Psoas muscle (tissue), 8 donors: Measurements from ENCODE around the gene NAMPT. TPM values are rescaled to one million over a fixed set of nuclear protein-coding genes. Genes with fewer than 3 reads are reported as not detected.

Experiments used
- ATAC-seq, 4 donors: fragments of 200-7000 bp; cut with Tn5 transposase; one replicate each; pipeline ENCODE4 v1.9.1; 2020; ENCODE audit warnings: moderate library complexity in 3 of 4, mild to moderate bottlenecking in 2 of 4
- DNase-seq, 2 donors: peaks; one replicate each; pipeline ENCODE4 v3.0.0-alpha.2; 2020
- H3K27ac ChIP-seq: fragments of 200-600 bp; one replicate; pipeline ENCODE4 v1.8.0; 2022
- H3K27me3 ChIP-seq, 3 donors: fragments of 200-600 bp in 1 of 3; one replicate each; pipeline versions ENCODE4 v1.6.1 to v1.8.0; 2013 to 2022; ENCODE audit warnings: low read length in 2 of 3, mild to moderate bottlenecking in 2 of 3, moderate library complexity in 1 of 3; ENCODE audit not compliant: insufficient read depth in 3 of 3
- H3K36me3 ChIP-seq, 2 donors: fragments of 200-600 bp in 1 of 2; one replicate each; pipeline versions ENCODE4 v1.6.1 to v1.8.0; 2013 to 2022; ENCODE audit warnings: low read depth in 1 of 2, mild to moderate bottlenecking in 1 of 2, moderate library complexity in 1 of 2; ENCODE audit not compliant: insufficient read depth in 1 of 2
- H3K4me1 ChIP-seq: fragments of 200-600 bp; one replicate; pipeline ENCODE4 v1.8.0; 2022
- H3K4me3 ChIP-seq: fragments of 200-600 bp; one replicate; pipeline ENCODE4 v1.8.0; 2022; ENCODE audit warnings: mild to moderate bottlenecking
- H3K9me3 ChIP-seq: fragments of 200-600 bp; one replicate; pipeline ENCODE4 v1.8.0; 2022
- CTCF ChIP-seq: fragments of 200-600 bp; IDR thresholded peaks from one replicate; pipeline ENCODE4 v1.8.0; 2022; ENCODE audit warnings: antibody characterized with exemption
- WGBS, 3 donors: extraction: QIAGEN DNeasy Blood & Tissue Kit; methylation state at CpG; one replicate each; pipeline versions ENCODE4 v1.1.6 to v1.1.7; 2013; 5-methylcytosine and 5-hydroxymethylcytosine counted together
- intact Hi-C, 2 donors: fragments of 100-400 bp; cut with DNase I; formaldehyde crosslinking; loops; one replicate each; pipeline versions ENCODE4 v1.11.0 to v1.14.2; 2022
- polyA plus RNA-seq, 3 donors: library from polyadenylated mRNA; stranded (reverse); fragments of 200-250 nt; gene quantifications; one replicate each; pipeline ENCODE4 v1.2.3, GENCODE V29; 2013
- total RNA-seq, 4 donors: library from RNA; stranded (reverse); fragmentation: NEBNext Ultra II Directional in 2 of 4; extraction: Animal tissue kit (Norgen Biotek cat#: 25700) in 2 of 4; gene quantifications; one replicate each; pipeline versions ENCODE4 v1.2.1 to v1.2.4, GENCODE V29; 2021 to 2023
- donor health status: healthy with polysubstance abuse.
- donor health status: DM: no; HTN: no; CAD: no; lungs with moderate emphysema.
- donor health status: Bipolar disorder and iron deficiency.
- donor health status: healthy.
- donor health status: DM: yes; HTN: yes; CAD: no.
- donor health status: DM: no; HTN: no; CAD: no.
- donor health status: DM: no; HTN: no; CAD: no.
- donor health status: DM: yes; HTN: yes; CAD: no.

The NAMPT gene
- total and polyA plus RNA-seq, 7 donors: 57.2 to 401 (median 130) TPM

GRCh38 chr7:106224797-106225196, 60.0 kb downstream of the NAMPT start:
- Histone ChIP-seq H3K4me3 (no peak overlapping the region), H3K4me1 (no peaks in the 10 kb centered on the region), H3K9me3 (no peaks in the 10 kb centered on the region), H3K27me3 (peaks cover 0 to 3% (median 0%) of the 10 kb centered on the region in 3 donors), H3K27ac (no peak overlapping the region), H3K36me3 (no peaks in the 10 kb centered on the region)
- intact Hi-C loops: no loop called here
- ATAC-seq: no peak
- WGBS, 3 donors: 40 to 49% (median 46%) methylated on average over 6 of the region's 6 CpGs
- DNase-seq: no peak
- TF ChIP-seq CTCF: no peak

GRCh38 chr7:106223156-106223555, 61.6 kb downstream of the NAMPT start:
- Histone ChIP-seq H3K4me1 (peaks cover under 1% of the 10 kb centered on the region), H3K27ac (no peak overlapping the region), H3K36me3 (no peaks in the 10 kb centered on the region), H3K4me3 (no peak overlapping the region), H3K27me3 (no peaks in the 10 kb centered on the region), H3K9me3 (no peaks in the 10 kb centered on the region)
- 92 to 96% (median 94%) methylated on average over 4 of the region's 4 CpGs for WGBS, 3 donors
- intact Hi-C loops: no loop called here
- no peak for TF ChIP-seq CTCF
- DNase-seq: no peak
- ATAC-seq: no peak

GRCh38 chr7:106222545-106222944, 62.2 kb downstream of the NAMPT start:
- H3K27me3 ChIP-seq: no peaks in the 10 kb centered on the region
- DNase-seq: no peak
- no peaks in the 10 kb centered on the region for H3K9me3 ChIP-seq
- peaks cover 7% of the 10 kb centered on the region for H3K4me1 ChIP-seq
- no peak overlapping the region for H3K27ac ChIP-seq
- H3K4me3 ChIP-seq: no peak overlapping the region
- 72 to 80% (median 79%) methylated on average over 2 of the region's 2 CpGs for WGBS, 3 donors
- no peak for TF ChIP-seq CTCF
- no peaks in the 10 kb centered on the region for H3K36me3 ChIP-seq
- intact Hi-C loops: no loop called here
- ATAC-seq: no peak

GRCh38 chr7:106220307-106220706, 64.5 kb downstream of the NAMPT start:
- TF ChIP-seq CTCF: no peak
- Histone ChIP-seq H3K4me1 (peaks cover 26% of the 10 kb centered on the region), H3K9me3 (no peaks in the 10 kb centered on the region), H3K36me3 (no peaks in the 10 kb centered on the region), H3K27me3 (no peaks in the 10 kb centered on the region), H3K4me3 (no peak overlapping the region), H3K27ac (no peak overlapping the region)
- DNase-seq (no peak), ATAC-seq (no peak)
- 86 to 91% (median 87%) methylated on average over 3 of the region's 3 CpGs for WGBS, 3 donors
- intact Hi-C loops: no loop called here

- Histone ChIP-seq H3K27me3 (no peaks in the 10 kb centered on the region), H3K36me3 (no peaks in the 10 kb centered on the region), H3K4me1 (peaks cover 26% of the 10 kb centered on the region), H3K9me3 (no peaks in the 10 kb centered on the region), H3K27ac (no peak overlapping the region), H3K4me3 (no peak overlapping the region)
- TF ChIP-seq CTCF: no peak
- 75 to 87% (median 76%) methylated on average over 3 of the region's 3 CpGs for WGBS, 3 donors
- intact Hi-C loops: no loop called here
- DNase-seq (no peak), ATAC-seq (no peak)
Observed at GRCh38 chr7:106219170-106219569, 65.6 kb downstream of the NAMPT start.
